PC-9 (cell line): ENCODE results near the gene SLC6A17. TPM values are rescaled to one million over a fixed set of nuclear protein-coding genes. Genes with fewer than 3 reads are reported as not detected.

Experiments
- BruUV-seq: library from RNA; stranded (reverse); fragments of 400-500 nt; replicated peaks from 2 replicates; lab custom pipeline; 2021; lab: Mats Ljungman, UMichigan
- CTCF ChIA-PET: fragments of 300-600 bp; sonication (Branson Sonifier 250); formaldehyde crosslinking; loops from one replicate; lab custom pipeline; 2022; ENCODE audit warnings: antibody characterized with exemption; lab: Charles Lee
- POLR2A ChIA-PET: fragments of 300-600 bp; sonication (Branson Sonifier 250); formaldehyde crosslinking; loops from one replicate; lab custom pipeline; 2022; ENCODE audit warnings: antibody characterized with exemption; ENCODE audit not compliant: unreplicated experiment; lab: Charles Lee
- DNase-seq, 2 experiments: peaks; one replicate each; pipeline versions ENCODE4 v3.0.0 to v3.0.0-alpha.2; 2015 to 2022; ENCODE audit warnings: mixed read lengths in 1 of 2
- H2AFZ ChIP-seq: fragments of 200-600 bp; sonication (generic); 2 replicates; pipeline ENCODE4 v1.8.1; 2017; ENCODE audit warnings: antibody characterized with exemption
- H3F3A ChIP-seq: fragments of 200-600 bp; sonication (generic); 2 replicates; pipeline ENCODE4 v1.8.1; 2017; ENCODE audit warnings: antibody characterized with exemption, mild to moderate bottlenecking, low read depth; ENCODE audit not compliant: insufficient read depth
- H3K27ac ChIP-seq: fragments of 200-600 bp; sonication (generic); 2 replicates; pipeline ENCODE4 v1.6.1; 2016; ENCODE audit warnings: mixed run types
- H3K27me3 ChIP-seq: fragments of 200-600 bp; sonication (generic); 2 replicates; pipeline ENCODE4 v1.6.1; 2016; ENCODE audit warnings: low read depth, mixed run types; ENCODE audit not compliant: insufficient read depth
- H3K36me3 ChIP-seq: fragments of 200-600 bp; sonication (generic); 2 replicates; pipeline ENCODE4 v1.6.1; 2016; ENCODE audit warnings: low read depth, mixed run types
- H3K4me1 ChIP-seq: fragments of 200-600 bp; sonication (generic); replicated peaks from 2 replicates; pipeline ENCODE4 v1.6.1; 2016; ENCODE audit warnings: mixed run types; ENCODE audit not compliant: insufficient read depth
- H3K4me2 ChIP-seq: fragments of 200-600 bp; sonication (generic); 2 replicates; pipeline ENCODE4 v1.6.1; 2017; ENCODE audit warnings: mixed run types
- H3K4me3 ChIP-seq: fragments of 200-600 bp; sonication (generic); 2 replicates; pipeline ENCODE4 v1.6.1; 2016; ENCODE audit warnings: mixed run types
- H3K79me2 ChIP-seq: fragments of 200-600 bp; sonication (generic); 2 replicates; pipeline ENCODE4 v1.6.1; 2017; ENCODE audit warnings: low read depth, mixed run types
- H3K9me2 ChIP-seq: fragments of 200-600 bp; sonication (generic); 2 replicates; pipeline ENCODE4 v1.8.1; 2017; ENCODE audit warnings: mild to moderate bottlenecking; ENCODE audit not compliant: insufficient read depth
- H3K9me3 ChIP-seq: fragments of 200-600 bp; sonication (generic); 2 replicates; pipeline ENCODE4 v1.8.1; 2016; ENCODE audit warnings: low read depth; ENCODE audit not compliant: insufficient read depth
- H4K20me1 ChIP-seq: fragments of 200-600 bp; sonication (generic); 2 replicates; pipeline ENCODE4 v1.8.1; 2017; ENCODE audit not compliant: insufficient read depth
- CTCF ChIP-seq: fragments of 200-600 bp; sonication (generic); conservative IDR thresholded peaks from 2 replicates; pipeline ENCODE4 v1.6.1; 2017; ENCODE audit warnings: mixed run types, antibody characterized with exemption, mild to moderate bottlenecking, moderate library complexity
- EZH2 ChIP-seq: fragments of 200-600 bp; sonication (generic); IDR thresholded peaks from 2 replicates; pipeline ENCODE4 v1.8.0; 2017; ENCODE audit warnings: antibody characterized with exemption, low read depth
- intact Hi-C: fragments of 100-400 bp; cut with micrococcal nuclease; formaldehyde crosslinking; loops from one replicate; pipeline ENCODE4 v1.10.0; 2022; ENCODE audit not compliant: unreplicated experiment
- total RNA-seq: library from RNA; stranded (reverse); gene quantifications from 2 replicates; pipeline ENCODE4 v1.2.3, GENCODE V29; 2021

Gene SLC6A17
- total RNA-seq, 1 experiment from 2014 or later: 4.5 TPM

GRCh38 chr1:110245876-110246620, 95.8 kb downstream of the SLC6A17 start:
- H3K4me3 ChIP-seq: no peak overlapping the region
- no TSS peak for BruUV-seq
- H3F3A ChIP-seq: no peaks in the 10 kb centered on the region
- no peak for DNase-seq
- H4K20me1 ChIP-seq: no peaks in the 10 kb centered on the region
- POLR2A ChIA-PET: no interaction called here
- H3K4me2 ChIP-seq: no peak overlapping the region
- H3K9me3 ChIP-seq: no peaks in the 10 kb centered on the region
- CTCF ChIA-PET: interaction anchor here (0.6 kb wide), 1 partner anchor 56 kb away, joined by 3 read pairs; no protein-coding TSS in a partner anchor
- H2AFZ ChIP-seq: no peak overlapping the region
- H3K27ac ChIP-seq: no peak overlapping the region
- no peaks in the 10 kb centered on the region for H3K4me1 ChIP-seq
- H3K9me2 ChIP-seq: no peaks in the 10 kb centered on the region; the same call in 1 of the 2 replicates
- H3K79me2 ChIP-seq: no peaks in the 10 kb centered on the region
- intact Hi-C loops: no loop called here
- H3K27me3 ChIP-seq: no peaks in the 10 kb centered on the region
- no peaks in the 10 kb centered on the region for H3K36me3 ChIP-seq
- no peak for TF ChIP-seq CTCF
- TF ChIP-seq EZH2: no peak

- no peak overlapping the region for H3K27ac ChIP-seq
- no peak overlapping the region for H3K4me2 ChIP-seq
- H2AFZ ChIP-seq: no peak overlapping the region
- H3K9me3 ChIP-seq: no peaks in the 10 kb centered on the region
- no peak overlapping the region for H3K4me3 ChIP-seq
- H3K36me3 ChIP-seq: no peaks in the 10 kb centered on the region
- TF ChIP-seq EZH2: no peak
- no peak for TF ChIP-seq CTCF
- H3K27me3 ChIP-seq: no peaks in the 10 kb centered on the region
- no peaks in the 10 kb centered on the region for H3F3A ChIP-seq
- no peaks in the 10 kb centered on the region for H3K4me1 ChIP-seq
- H4K20me1 ChIP-seq: no peaks in the 10 kb centered on the region
- ChIA-PET CTCF (interaction anchor here (1.1 kb wide), 1 partner anchor 41 kb away, joined by 3 read pairs; no protein-coding TSS in a partner anchor), POLR2A (interaction anchor here (0.6 kb wide), 1 partner anchor 24 kb away, joined by 3 read pairs; no protein-coding TSS in a partner anchor)
- no peaks in the 10 kb centered on the region for H3K79me2 ChIP-seq
- H3K9me2 ChIP-seq: no peaks in the 10 kb centered on the region
- BruUV-seq: no TSS peak
- no peak for DNase-seq
- intact Hi-C loops: no loop called here
These were observed 98.5 kb downstream of the SLC6A17 start for GRCh38 chr1:110248746-110249145.

- no peak for DNase-seq
- intact Hi-C loops: no loop called here
- ChIA-PET POLR2A (interaction anchor here (0.6 kb wide), 1 partner anchor 24 kb away, joined by 3 read pairs; no protein-coding TSS in a partner anchor), CTCF (interaction anchor here (1.1 kb wide), 1 partner anchor 42 kb away, joined by 3 read pairs; no protein-coding TSS in a partner anchor)
- Histone ChIP-seq H3K4me1 (no peaks in the 10 kb centered on the region), H3K79me2 (no peaks in the 10 kb centered on the region), H3K9me3 (no peaks in the 10 kb centered on the region), H4K20me1 (no peaks in the 10 kb centered on the region), H3K27me3 (no peaks in the 10 kb centered on the region), H3K9me2 (no peaks in the 10 kb centered on the region), H3K36me3 (no peaks in the 10 kb centered on the region), H3F3A (no peaks in the 10 kb centered on the region), H3K4me2 (no peak overlapping the region), H3K4me3 (no peak overlapping the region), H3K27ac (no peak overlapping the region), H2AFZ (no peak overlapping the region)
- TF ChIP-seq EZH2: no peak
- no peak for TF ChIP-seq CTCF
- BruUV-seq: no TSS peak
These were observed 99.0 kb downstream of the SLC6A17 start for GRCh38 chr1:110249256-110249655.
